Bronchial epithelial cell (primary cell): ENCODE measurements around the gene BMP6. TPM values are rescaled to one million over a fixed set of nuclear protein-coding genes. Genes with fewer than 3 reads are reported as not detected.

Experiments
- DNase-seq: peaks from one replicate; pipeline ENCODE4 v3.0.0-alpha.2; 2010; ENCODE audit warnings: low read depth
- FAIRE-seq: peaks from 2 replicates; lab custom pipeline; 2011; peaks lifted over from hg19 to GRCh38; lab: Jason Lieb, UNC
- H3K27me3 ChIP-seq: 2 replicates; pipeline ENCODE4 v1.5.1; 2011; ENCODE audit warnings: low read length; ENCODE audit not compliant: control insufficient read depth, insufficient read depth
- H3K36me3 ChIP-seq: 2 replicates; pipeline ENCODE4 v1.5.1; 2011; ENCODE audit warnings: low read length; ENCODE audit not compliant: control insufficient read depth, insufficient read depth
- H3K4me3 ChIP-seq: 2 replicates; pipeline ENCODE4 v1.5.1; 2011; ENCODE audit warnings: mild to moderate bottlenecking, low read depth, low read length, control low read depth
- CTCF ChIP-seq: IDR thresholded peaks from 2 replicates; pipeline ENCODE4 v1.5.1; 2011; ENCODE audit warnings: mild to moderate bottlenecking, moderate library complexity, low read length, control low read depth, inconsistent platforms; ENCODE audit not compliant: insufficient read depth, severe bottlenecking
- total RNA-seq: library from RNA; depleted of rRNA; stranded (reverse); fragments of >200 nt; gene quantifications from 2 replicates; pipeline ENCODE4 v1.2.1, GENCODE V29; 2014

BMP6 gene
- total RNA-seq, 1 donor from 2014 or later: 2.6 TPM

- Histone ChIP-seq H3K27me3 (no peaks in the 10 kb centered on the region), H3K4me3 (no peak overlapping the region), H3K36me3 (peaks cover 14% of the 10 kb centered on the region)
- no peak for TF ChIP-seq CTCF
- FAIRE-seq: no peak
- no peak for DNase-seq
These were observed 156.8 kb downstream of the BMP6 start for GRCh38 chr6:7882505-7883257.

- FAIRE-seq: no peak
- peaks cover 18% of the 10 kb centered on the region for H3K36me3 ChIP-seq
- no peak for DNase-seq
- no peak for TF ChIP-seq CTCF
- no peak overlapping the region for H3K4me3 ChIP-seq
- no peaks in the 10 kb centered on the region for H3K27me3 ChIP-seq
These were observed 157.5 kb downstream of the BMP6 start for GRCh38 chr6:7883381-7883780.

GRCh38 chr6:7886132-7886531 lies 160.2 kb downstream of the BMP6 start:
- no peaks in the 10 kb centered on the region for H3K27me3 ChIP-seq
- peaks cover 29% of the 10 kb centered on the region for H3K36me3 ChIP-seq
- DNase-seq (no peak), FAIRE-seq (no peak)
- no peak overlapping the region for H3K4me3 ChIP-seq
- TF ChIP-seq CTCF: no peak

- Histone ChIP-seq H3K4me3 (no peak overlapping the region), H3K36me3 (peaks cover 37% of the 10 kb centered on the region), H3K27me3 (no peaks in the 10 kb centered on the region)
- no peak for FAIRE-seq
- no peak for DNase-seq
- no peak for TF ChIP-seq CTCF
These were observed 161.5 kb downstream of the BMP6 start for GRCh38 chr6:7887278-7887991.

- FAIRE-seq: no peak
- Histone ChIP-seq H3K4me3 (no peak overlapping the region), H3K36me3 (peaks cover 39% of the 10 kb centered on the region), H3K27me3 (no peaks in the 10 kb centered on the region)
- TF ChIP-seq CTCF: no peak
- no peak for DNase-seq
These were observed 162.9 kb downstream of the BMP6 start for GRCh38 chr6:7888587-7889357.
